GM18907 (cell line): ENCODE results near the gene IRF4.

Experiments
- ATAC-seq: cut with Tn5 transposase; IDR thresholded peaks from one replicate; pipeline ENCODE4 v1.9.1; 2021; ENCODE audit warnings: mild to moderate bottlenecking, moderate library complexity; ENCODE audit not compliant: unreplicated experiment

Gene IRF4

DNA sequence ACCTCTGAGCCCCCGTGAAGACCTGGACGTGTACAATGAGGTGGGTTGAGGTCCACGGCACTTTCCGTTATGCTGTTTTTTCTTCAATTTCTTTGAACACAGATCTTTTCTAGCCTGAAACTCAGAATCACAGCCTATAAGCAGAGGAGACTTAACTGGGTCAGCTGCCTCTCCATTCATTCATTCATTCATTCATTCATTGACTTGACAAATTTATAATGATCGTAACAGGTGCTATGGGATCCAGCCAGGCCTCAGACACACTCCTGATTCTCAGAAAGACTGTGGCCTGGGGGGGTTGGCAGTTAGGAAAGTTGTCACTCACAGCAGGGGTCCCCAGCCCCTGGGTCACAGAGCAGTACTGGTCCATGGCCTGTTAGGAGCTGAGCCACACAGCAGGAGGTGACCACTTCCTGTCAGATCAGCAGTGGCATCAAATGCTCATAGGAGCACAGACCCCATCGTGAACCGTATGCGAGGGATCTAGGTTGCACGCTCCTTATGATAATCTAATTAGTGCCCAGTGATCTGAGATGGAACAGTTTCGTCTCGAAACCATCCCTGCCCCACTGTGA is 38.6 kb upstream of the IRF4 start:
- no peak for ATAC-seq

- ATAC-seq = no peak
These were observed 37.6 kb upstream of the IRF4 start for GRCh38 chr6:353642-354614.

GRCh38 chr6:354631-355280 is 36.8 kb upstream of the IRF4 start:
- ATAC-seq = no peak

- ATAC-seq = no peak
These were observed 36.0 kb upstream of the IRF4 start for GRCh38 chr6:355373-356208.

GRCh38 chr6:356828-357251 is 34.7 kb upstream of the IRF4 start:
- peak; percentile 56 for ATAC-seq

GRCh38 chr6:357261-357790 is 34.2 kb upstream of the IRF4 start:
- no peak for ATAC-seq

GRCh38 chr6:357791-358341 is 33.7 kb upstream of the IRF4 start:
- ATAC-seq = no peak

- no peak for ATAC-seq
These were observed 33.1 kb upstream of the IRF4 start for GRCh38 chr6:358432-358831.

- ATAC-seq = no peak
These were observed 32.7 kb upstream of the IRF4 start for GRCh38 chr6:358847-359246.

DNA sequence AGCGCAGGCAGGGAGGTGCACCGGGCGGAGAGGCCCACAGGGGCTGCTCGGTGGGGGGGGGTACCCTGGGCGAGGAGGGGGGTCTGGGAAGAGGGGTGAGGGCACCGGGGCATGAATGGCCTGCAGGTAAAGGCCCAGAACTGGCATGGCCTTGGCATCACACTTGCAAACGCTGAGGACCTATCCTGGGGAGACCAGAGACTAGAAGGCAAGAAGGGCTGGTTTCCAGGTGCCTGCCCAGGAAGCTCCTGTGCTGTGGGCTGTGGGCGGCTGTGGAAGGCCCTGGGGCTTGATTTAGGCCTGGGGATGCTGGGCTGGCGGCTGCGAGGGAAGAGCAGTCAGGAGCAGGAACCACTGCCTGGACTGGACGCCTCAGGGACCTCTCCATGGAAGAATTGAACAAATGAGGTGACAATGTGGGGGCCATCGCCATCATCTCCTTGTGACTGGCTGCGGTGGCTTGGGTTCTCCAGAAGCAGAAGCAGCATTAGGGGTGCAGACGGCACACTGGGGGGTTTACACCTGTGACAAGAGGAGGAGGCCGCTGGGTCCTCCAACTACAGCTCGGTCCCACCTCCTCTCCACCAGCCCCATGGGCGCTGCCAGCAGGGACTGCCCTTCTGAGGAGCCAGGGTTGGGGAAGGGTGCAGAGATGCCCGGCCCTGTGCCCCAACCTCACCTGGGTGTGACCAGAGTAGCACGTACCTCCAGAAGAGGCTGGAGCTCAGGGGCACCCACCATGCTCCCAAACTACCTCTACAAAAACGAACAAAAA is 32.1 kb upstream of the IRF4 start:
- ATAC-seq = no peak

DNA sequence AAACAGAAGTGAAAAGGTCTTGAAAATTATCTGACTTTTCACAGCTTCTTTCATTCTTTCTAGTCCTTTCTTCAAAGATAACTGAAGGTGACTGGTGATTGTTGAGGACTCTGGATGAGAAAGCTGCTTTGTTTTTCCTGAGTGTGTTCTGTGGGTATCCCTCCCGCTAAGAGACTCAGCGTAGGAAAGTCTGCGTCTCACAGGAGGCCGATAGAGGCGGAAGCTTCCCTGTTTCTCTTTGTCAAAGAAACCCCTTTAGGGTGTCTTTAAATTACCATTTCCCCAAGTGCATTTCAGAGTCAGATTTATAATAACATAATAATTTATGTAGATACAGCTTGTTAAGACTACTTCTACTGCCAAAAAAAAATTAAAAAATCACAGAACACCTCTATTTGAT is 31.2 kb upstream of the IRF4 start:
- ATAC-seq = no peak

GRCh38 chr6:360764-361373 is 30.7 kb upstream of the IRF4 start:
- ATAC-seq = no peak

DNA sequence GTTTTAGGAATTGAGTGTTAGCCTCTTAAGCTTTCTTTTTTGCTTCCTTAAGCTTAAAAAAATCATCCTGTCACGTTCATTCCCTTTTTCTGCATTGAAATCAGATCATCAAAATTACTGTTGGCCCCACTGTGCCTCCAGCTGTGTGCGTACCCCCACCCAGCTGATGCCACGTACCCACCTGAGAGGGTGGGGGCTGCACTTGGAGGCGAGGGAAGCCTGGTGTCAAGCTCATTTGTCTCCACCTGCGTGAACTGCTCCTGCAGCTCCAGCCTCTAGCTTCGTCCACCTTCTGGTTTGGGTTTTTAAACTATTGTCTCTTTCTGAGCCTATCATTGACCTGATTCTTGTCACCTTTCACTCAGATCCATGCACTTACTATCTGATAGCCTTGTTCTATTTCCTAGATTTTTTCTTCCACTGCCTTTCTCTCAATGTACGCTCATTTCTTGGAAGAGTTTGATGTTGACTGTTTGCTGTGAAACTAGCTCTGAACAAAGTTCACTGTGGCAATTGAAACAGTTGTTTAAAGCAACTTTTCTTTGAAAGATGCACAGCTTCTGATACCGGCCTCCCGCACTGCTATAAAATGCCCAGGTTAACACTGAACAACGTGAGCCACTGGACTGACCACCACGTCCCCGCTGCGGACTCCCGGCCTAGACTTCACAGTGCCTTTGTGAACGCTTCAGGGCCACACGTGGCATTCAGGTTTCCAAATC is 30.0 kb upstream of the IRF4 start:
- no peak for ATAC-seq

GRCh38 chr6:362231-362923 is 29.2 kb upstream of the IRF4 start:
- ATAC-seq = no peak

GRCh38 chr6:362924-363249 is 28.7 kb upstream of the IRF4 start:
- no peak for ATAC-seq

DNA sequence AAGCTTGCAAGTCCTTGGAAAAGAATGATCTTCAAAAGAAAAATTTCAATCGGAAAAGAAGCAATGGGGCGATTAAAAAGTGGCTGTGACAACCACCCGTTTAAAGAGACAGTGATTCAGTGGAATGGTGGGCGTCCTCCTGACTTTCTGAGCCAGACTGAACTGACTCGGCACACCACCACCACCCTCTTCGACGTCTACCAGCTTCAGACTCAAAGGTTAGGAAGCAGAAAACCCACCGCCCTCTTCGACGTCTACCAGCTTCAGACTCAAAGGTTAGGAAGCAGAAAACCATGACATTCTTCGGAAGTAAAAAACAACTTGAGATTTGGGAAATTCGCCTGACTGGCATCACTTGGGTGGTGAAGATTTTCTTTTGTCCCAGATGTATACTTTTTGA is 28.3 kb upstream of the IRF4 start:
- no peak for ATAC-seq

GRCh38 chr6:363909-364308 is 27.6 kb upstream of the IRF4 start:
- no peak for ATAC-seq
